Stomach smooth muscle (tissue), 2 donors: Measurements from ENCODE around the gene IRF2BP2.
A peak's percentile ranks its signal among the peaks of the same experiment; 100 is the strongest.

Source experiments
- H3K27ac ChIP-seq: one replicate; pipeline ENCODE4 v1.7.0; 2013; ENCODE audit warnings: mild to moderate bottlenecking, low read length, inconsistent platforms
- H3K27me3 ChIP-seq, 2 donors: one replicate each; pipeline ENCODE4 v1.7.0; 2013; ENCODE audit warnings: low read length in 2 of 2; ENCODE audit not compliant: insufficient read depth in 2 of 2, control insufficient read depth in 1 of 2
- H3K36me3 ChIP-seq, 2 donors: one replicate each; pipeline ENCODE4 v1.7.0; 2013; ENCODE audit warnings: low read length in 2 of 2; ENCODE audit not compliant: control insufficient read depth in 2 of 2, insufficient read depth in 2 of 2
- H3K4me1 ChIP-seq: one replicate; pipeline ENCODE4 v1.7.0; 2013; ENCODE audit warnings: low read length; ENCODE audit not compliant: control insufficient read depth, insufficient read depth
- H3K4me3 ChIP-seq, 2 donors: one replicate each; pipeline ENCODE4 v1.7.0; 2013; ENCODE audit warnings: low read length in 2 of 2
- H3K9ac ChIP-seq, 2 donors: one replicate each; pipeline ENCODE4 v1.7.0; 2013; ENCODE audit warnings: low read length in 2 of 2, mild to moderate bottlenecking in 1 of 2
- H3K9me3 ChIP-seq, 2 donors: one replicate each; pipeline ENCODE4 v1.7.0; 2013; ENCODE audit warnings: low read length in 2 of 2; ENCODE audit not compliant: control insufficient read depth in 2 of 2
- donor health status: healthy.
- donor health status: Pancreatic carcinoma.

Gene IRF2BP2

DNA sequence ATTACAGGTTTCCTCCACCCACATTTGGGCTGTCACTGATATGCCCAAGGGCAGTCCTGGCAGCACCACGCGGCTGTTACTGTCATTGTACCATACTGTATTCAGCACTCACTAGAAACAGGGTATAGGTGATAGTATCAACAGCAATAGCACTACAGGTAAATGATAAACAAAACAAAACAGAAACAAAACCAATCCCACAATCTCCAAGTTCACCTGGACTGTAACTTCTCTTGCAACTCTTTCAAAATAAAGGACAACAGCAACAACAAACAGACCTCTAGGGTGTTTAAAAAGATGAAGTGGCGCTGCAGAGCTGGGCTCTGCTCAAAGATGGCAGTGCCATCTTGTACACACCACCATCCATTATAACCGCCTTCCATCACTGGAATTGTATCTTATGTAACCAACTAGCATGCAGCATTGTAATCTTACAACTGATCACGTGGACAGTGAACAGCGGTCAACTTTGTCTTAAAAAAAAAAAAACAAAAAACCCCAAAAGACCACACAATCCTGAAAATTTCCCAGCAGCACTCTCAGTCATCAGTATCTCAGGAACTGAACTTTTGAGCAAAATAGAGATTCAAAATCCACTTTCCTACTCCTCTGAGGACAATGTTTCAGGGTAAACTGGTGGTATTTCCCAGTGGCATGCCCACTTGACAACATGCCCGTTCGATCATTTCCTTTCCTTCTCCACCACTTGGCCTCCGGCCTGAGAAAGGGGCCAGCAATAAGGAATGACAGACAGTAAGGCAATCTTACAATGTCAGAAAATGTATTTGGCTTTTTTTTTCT, 3.8 kb downstream of the IRF2BP2 start:
- peaks cover 8 to 30% of the 10 kb centered on the region in 2 donors for H3K36me3 ChIP-seq

DNA sequence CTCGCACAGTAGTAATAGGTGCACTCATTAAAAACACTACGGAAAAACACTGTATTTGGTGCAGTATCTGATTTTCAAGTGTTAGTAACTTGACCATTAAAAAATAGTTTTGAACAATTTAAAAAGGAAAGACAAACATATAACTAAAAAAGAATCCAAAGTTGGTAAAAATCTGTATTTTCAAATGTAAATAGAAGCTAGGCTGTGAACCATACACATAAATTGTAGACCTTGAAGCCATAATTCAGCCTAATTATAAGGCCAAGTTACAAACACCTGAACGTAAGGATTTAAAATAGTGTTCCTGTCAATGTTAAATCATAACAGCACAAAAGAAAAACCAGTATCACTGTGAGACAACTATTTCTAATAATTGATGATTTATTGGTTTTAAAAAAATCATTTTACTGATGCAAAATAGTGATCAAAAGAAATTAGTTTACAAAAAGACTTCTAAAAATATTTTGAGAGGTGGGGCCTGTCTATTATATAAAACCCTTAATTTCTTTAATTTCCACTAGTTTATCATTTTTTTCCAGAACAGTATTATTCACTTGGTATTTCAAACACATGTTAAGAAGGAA, 4.5 kb downstream of the IRF2BP2 start:
- Histone ChIP-seq H3K4me1 (peaks cover 22% of the 10 kb centered on the region), H3K36me3 (peaks cover 8 to 30% of the 10 kb centered on the region in 2 donors), H3K27ac (peak overlapping the region; percentile 98), H3K4me3 (peak overlapping the region; percentile 94 to 98), H3K9me3 (no peaks in the 10 kb centered on the region), H3K9ac (peak overlapping the region; percentile 82 to 98), H3K27me3 (no peaks in the 10 kb centered on the region)

More for the DNA sequence above, 3.8 kb downstream of the IRF2BP2 start:
- H3K9ac ChIP-seq = peak overlapping the region; percentile 82 to 98
- peak overlapping the region; percentile 98 for H3K27ac ChIP-seq
- H3K9me3 ChIP-seq = no peaks in the 10 kb centered on the region
- H3K4me1 ChIP-seq = peaks cover 18% of the 10 kb centered on the region
- H3K27me3 ChIP-seq = no peaks in the 10 kb centered on the region
- peak overlapping the region; percentile 94 to 98 for H3K4me3 ChIP-seq

DNA sequence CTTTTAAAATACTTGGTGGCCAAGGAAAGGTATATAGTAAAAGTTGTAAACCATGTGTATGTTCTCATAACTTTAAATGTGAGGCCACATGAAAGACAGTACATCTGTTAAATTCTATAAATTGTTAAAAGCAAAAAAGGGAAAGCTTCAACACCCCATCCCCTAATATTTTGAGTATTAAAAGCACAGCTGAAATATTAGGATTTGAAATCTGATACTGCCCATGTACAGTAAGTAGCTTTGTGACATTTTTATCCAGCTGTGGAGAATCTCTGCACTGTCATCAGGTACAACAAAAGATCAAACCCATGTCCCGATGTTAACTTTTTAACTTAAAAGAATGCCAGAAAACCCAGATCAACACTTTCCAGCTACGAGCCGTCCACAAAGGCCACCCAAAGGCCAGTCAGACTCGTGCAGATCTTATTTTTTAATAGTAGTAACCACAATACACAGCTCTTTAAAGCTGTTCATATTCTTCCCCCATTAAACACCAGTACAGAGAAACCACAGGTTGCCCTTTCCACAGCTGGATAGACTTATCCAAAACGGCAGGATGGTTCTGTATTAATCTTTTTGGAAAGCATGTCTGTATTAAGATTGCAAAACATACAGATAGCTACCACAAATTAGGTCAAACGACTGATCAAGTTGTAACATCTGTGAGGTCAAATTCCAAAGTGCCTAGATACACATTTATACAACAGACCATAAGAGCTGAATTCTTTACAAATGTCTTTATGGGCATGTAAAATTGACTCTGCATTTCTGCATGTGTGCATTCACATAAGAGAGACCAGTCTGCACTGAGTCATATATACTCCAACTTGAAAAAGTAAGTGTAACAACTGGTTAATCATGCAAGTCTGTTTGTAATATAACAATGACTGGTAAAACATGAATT, 5.2 kb downstream of the IRF2BP2 start:
- Histone ChIP-seq H3K9ac (peak overlapping the region; percentile 82 to 98), H3K4me1 (peaks cover 22% of the 10 kb centered on the region), H3K9me3 (no peaks in the 10 kb centered on the region), H3K27ac (peak overlapping the region; percentile 98), H3K4me3 (peak overlapping the region; percentile 94 to 98), H3K36me3 (peaks cover 8 to 30% of the 10 kb centered on the region in 2 donors), H3K27me3 (no peaks in the 10 kb centered on the region)

DNA sequence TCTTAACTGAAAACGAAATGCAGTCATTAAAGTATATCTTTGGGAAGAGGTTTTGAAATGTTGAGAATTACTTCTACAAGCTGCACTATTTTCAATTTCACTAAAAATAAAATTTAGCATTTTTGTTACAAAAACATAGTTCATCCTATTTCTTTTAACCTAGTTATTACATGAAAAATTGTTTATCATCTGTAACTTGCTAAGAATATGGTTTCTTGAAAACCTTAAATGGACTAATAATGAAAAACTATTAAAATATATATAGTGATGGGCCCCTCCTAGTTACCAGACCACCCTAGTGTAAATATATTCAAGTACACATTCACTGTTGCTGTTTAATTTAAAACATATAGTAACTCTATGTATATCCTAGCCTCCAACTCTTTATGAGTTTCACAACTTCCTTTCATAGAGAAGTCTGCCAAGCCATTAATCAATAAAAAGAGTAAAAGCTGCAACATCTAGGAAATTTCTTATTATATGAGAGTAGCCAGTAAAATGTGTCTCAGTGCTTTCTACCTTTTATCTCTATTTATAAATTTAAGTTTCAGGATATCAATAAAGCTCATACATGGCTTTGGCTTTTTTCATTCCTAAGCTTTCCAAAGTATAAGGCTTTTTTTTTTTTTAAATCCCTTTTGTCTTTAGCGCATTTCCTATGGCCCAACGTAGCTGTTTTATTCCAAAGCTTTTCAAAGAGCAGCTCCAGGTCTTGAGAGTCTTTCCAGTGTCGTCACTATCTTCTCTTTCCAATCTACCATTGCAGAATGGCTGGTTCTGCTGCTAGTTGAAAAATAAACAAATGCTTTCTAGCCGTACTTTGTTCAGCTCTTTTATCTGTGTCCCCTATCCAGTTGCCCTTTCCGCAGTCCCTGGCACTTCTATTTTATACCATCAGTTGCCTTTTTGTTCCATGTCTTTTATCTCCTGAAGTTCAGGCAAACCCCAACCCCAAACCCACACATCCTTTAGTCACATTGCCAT, 6.5 kb downstream of the IRF2BP2 start:
- H3K27ac ChIP-seq = peak overlapping the region; percentile 98
- H3K4me3 ChIP-seq = peak overlapping the region; percentile 94 to 98
- no peaks in the 10 kb centered on the region for H3K27me3 ChIP-seq
- H3K9ac ChIP-seq = peak overlapping the region; percentile 82 to 98
- H3K4me1 ChIP-seq = peaks cover 26% of the 10 kb centered on the region
- no peaks in the 10 kb centered on the region for H3K9me3 ChIP-seq
- H3K36me3 ChIP-seq = peaks cover 8 to 30% of the 10 kb centered on the region in 2 donors

GRCh38 chr1:234602334-234603220, 7.4 kb downstream of the IRF2BP2 start:
- peak overlapping the region; percentile 82 to 98 for H3K9ac ChIP-seq
- H3K9me3 ChIP-seq = no peaks in the 10 kb centered on the region
- peaks cover 8 to 25% of the 10 kb centered on the region in 2 donors for H3K36me3 ChIP-seq
- H3K4me3 ChIP-seq = peak overlapping the region; percentile 15 to 98
- peak overlapping the region; percentile 98 for H3K27ac ChIP-seq
- no peaks in the 10 kb centered on the region for H3K27me3 ChIP-seq
- H3K4me1 ChIP-seq = peaks cover 28% of the 10 kb centered on the region

- Histone ChIP-seq H3K4me3 (peak overlapping the region in 1 of 2 donors; percentile 59), H3K9me3 (no peaks in the 10 kb centered on the region), H3K27ac (peak overlapping the region; percentile 98), H3K4me1 (peaks cover 28% of the 10 kb centered on the region), H3K9ac (peak overlapping the region; percentile 29 to 82), H3K27me3 (no peaks in the 10 kb centered on the region), H3K36me3 (peaks cover 0 to 16% of the 10 kb centered on the region in 2 donors)
These were observed 8.5 kb downstream of the IRF2BP2 start for GRCh38 chr1:234601301-234602017.

DNA sequence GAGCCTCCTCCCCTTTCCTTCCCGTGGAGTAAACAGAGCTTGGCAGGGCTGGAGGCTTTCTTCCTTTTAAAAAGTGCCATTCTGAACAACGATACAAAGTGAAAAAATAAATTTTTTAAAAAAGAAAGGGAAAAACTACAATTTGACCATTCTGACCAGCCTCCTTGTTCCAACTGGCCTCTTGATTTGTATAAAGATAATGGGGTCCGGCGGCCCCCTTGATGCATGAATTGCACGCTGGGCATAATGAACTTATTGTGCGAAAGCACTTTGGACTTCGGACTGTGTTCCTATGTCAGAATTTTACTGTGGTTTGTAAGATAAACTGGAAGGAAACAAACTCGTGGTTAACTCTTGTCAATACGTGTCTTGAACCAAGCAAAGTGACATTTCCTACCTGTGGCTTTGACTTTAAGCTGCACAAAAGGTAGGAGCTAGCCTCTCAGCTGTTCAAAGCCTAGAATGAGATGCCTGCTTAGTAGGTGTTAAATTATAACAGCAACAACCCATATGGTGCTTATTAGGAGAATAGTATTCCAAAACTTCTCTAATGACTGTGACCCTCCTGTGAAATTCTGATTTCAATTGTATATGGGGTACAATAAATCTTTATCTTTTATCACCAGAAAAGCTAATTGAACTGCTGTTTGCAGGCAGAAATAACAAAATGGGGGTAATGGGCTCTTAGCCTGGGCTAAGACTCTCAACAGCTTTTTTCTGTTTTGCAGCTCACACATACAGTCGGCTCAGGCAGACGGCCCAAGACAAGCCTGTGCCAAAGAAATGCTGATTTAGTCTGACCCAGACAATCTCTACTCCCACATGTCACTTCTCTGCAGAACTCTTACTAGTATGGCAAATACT, 9.3 kb downstream of the IRF2BP2 start:
- no peaks in the 10 kb centered on the region for H3K27me3 ChIP-seq
- H3K27ac ChIP-seq = peak overlapping the region; percentile 98
- peaks cover 0 to 9% of the 10 kb centered on the region in 2 donors for H3K36me3 ChIP-seq
- peak overlapping the region; percentile 33 to 59 for H3K4me3 ChIP-seq
- H3K9me3 ChIP-seq = no peaks in the 10 kb centered on the region
- H3K9ac ChIP-seq = peak overlapping the region; percentile 64 to 73
- H3K4me1 ChIP-seq = peaks cover 28% of the 10 kb centered on the region

- Histone ChIP-seq H3K36me3 (peaks cover 0 to 2% of the 10 kb centered on the region in 2 donors), H3K27me3 (no peaks in the 10 kb centered on the region), H3K27ac (peak overlapping the region; percentile 98), H3K4me3 (peak overlapping the region; percentile 61 to 64), H3K9me3 (no peaks in the 10 kb centered on the region), H3K9ac (peak overlapping the region; percentile 73 to 82), H3K4me1 (peaks cover 28% of the 10 kb centered on the region)
These were observed 10.2 kb downstream of the IRF2BP2 start for GRCh38 chr1:234599617-234600417.
